Measurements from ENCODE around the gene KCNC1. TPM values are rescaled to one million over a fixed set of nuclear protein-coding genes. Genes with fewer than 3 reads are reported as not detected.
A peak's percentile ranks its signal among the peaks of the same experiment; 100 is the strongest.

KCNC1 gene
- total RNA-seq, 2 experiments from 2014 or later: not detected

DNA sequence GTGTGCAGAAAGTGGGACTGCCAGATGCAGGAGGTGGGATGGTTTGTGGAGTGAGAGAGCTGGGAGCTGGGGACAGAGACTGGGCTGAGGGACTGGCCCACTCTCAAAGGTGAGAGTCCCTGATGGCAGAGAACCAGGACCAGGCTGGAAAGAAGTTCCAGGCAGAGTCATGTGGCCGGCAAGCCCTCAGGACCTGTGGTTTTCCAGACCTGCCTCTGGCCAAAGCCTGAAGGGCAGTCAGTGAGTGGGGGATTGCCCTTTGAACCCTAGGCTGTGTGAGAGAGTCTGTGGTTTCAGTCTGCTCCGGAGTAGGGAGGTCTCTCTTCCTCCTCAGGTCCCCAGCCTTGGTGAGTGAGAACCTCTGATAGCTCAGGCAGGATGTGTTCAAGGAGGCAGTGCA is 17.0 kb downstream of the KCNC1 start:
- Mint-ChIP-seq H3K36me3 (no peaks in the 10 kb centered on the region), H3K4me3 (no peak overlapping the region), H3K27me3 (peaks cover 7% of the 10 kb centered on the region), H3K27ac (no peak overlapping the region), H3K9me3 (no peaks in the 10 kb centered on the region), H3K4me1 (no peaks in the 10 kb centered on the region)
- no peak for DNase-seq

DNA sequence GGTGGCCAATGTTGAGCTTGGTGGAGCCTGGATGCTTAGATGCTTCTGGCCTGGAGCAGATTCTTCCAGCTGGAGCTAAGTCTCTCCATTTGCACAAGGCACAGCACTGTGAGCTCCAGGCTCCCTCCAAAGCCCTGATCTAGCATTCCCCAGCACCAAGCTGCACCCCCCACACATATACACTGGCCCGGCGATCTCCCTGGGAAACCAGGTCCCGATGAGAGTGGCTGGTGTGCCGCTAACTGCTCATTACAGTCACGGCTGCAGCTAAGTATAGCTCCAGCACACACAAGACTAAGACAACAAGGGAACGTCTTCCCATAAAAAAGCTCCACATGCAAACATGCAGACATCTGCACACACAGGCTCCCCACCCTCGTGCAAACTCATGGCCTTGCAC is 17.6 kb downstream of the KCNC1 start:
- H3K27ac Mint-ChIP-seq: no peak overlapping the region
- no peaks in the 10 kb centered on the region for H3K4me1 Mint-ChIP-seq
- DNase-seq: no peak
- no peaks in the 10 kb centered on the region for H3K9me3 Mint-ChIP-seq
- H3K27me3 Mint-ChIP-seq: peaks cover 7% of the 10 kb centered on the region
- no peaks in the 10 kb centered on the region for H3K36me3 Mint-ChIP-seq
- no peak overlapping the region for H3K4me3 Mint-ChIP-seq

DNA sequence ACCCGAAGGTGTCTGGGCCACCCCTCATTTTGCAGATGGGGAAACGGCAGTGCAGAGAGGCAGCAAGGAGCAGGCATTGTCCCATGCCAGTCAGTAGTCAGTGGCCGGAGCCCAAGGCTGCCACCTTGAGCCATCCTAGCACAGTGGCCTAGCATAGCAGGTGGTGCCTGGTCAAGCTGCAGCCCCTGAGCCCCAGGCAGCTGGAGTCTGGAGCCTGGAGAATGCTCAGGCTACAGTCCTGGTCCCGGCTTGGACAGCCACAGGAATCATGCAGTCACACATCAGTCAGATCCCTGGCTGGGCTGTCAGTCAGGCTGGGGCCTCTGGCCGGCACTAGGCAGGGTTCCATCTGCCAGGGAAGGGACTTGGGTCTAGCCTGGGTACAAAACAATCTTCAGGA is 18.6 kb downstream of the KCNC1 start:
- DNase-seq: no peak
- Mint-ChIP-seq H3K27ac (no peak overlapping the region), H3K36me3 (no peaks in the 10 kb centered on the region), H3K4me3 (no peak overlapping the region), H3K4me1 (no peaks in the 10 kb centered on the region), H3K9me3 (no peaks in the 10 kb centered on the region), H3K27me3 (peaks cover 7% of the 10 kb centered on the region)

- Mint-ChIP-seq H3K27me3 (peaks cover 7% of the 10 kb centered on the region), H3K27ac (no peak overlapping the region), H3K4me3 (no peak overlapping the region), H3K9me3 (no peaks in the 10 kb centered on the region), H3K36me3 (no peaks in the 10 kb centered on the region), H3K4me1 (no peaks in the 10 kb centered on the region)
- DNase-seq: no peak
Observed at GRCh38 chr11:17753641-17754040, 19.1 kb downstream of the KCNC1 start.

DNA sequence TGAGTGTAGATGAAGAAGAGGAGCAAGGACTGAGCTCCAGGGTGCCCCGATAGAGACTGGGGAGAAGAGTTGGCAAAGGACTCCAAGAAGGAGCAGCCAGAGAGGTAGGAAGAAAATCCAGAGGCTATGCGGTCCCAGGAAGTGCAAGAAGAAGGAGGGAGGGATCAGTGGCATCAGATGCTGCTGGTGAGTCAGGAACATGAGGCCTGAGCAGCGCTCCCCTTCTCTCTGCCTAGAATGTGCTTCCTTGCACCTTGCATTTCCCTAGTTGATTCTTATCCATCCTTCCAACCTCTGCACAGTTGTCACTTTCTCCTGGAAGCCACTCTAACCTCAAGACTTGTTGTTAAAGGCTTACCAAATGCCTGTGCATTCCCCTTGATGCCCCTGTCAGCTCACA is 21.3 kb downstream of the KCNC1 start:
- Mint-ChIP-seq H3K9me3 (no peaks in the 10 kb centered on the region), H3K27ac (no peak overlapping the region), H3K4me1 (no peaks in the 10 kb centered on the region), H3K36me3 (no peaks in the 10 kb centered on the region), H3K27me3 (peaks cover 3% of the 10 kb centered on the region), H3K4me3 (no peak overlapping the region)
- no peak for DNase-seq

GRCh38 chr11:17760102-17761029 is 25.8 kb downstream of the KCNC1 start:
- H3K4me1 Mint-ChIP-seq: no peaks in the 10 kb centered on the region
- DNase-seq: peak; percentile 31
- H3K27ac Mint-ChIP-seq: no peak overlapping the region
- H3K4me3 Mint-ChIP-seq: no peak overlapping the region
- no peaks in the 10 kb centered on the region for H3K9me3 Mint-ChIP-seq
- H3K36me3 Mint-ChIP-seq: no peaks in the 10 kb centered on the region
- H3K27me3 Mint-ChIP-seq: no peaks in the 10 kb centered on the region

GRCh38 chr11:17762309-17762974 is 27.9 kb downstream of the KCNC1 start:
- no peak overlapping the region for H3K4me3 Mint-ChIP-seq
- no peaks in the 10 kb centered on the region for H3K4me1 Mint-ChIP-seq
- no peaks in the 10 kb centered on the region for H3K9me3 Mint-ChIP-seq
- H3K27ac Mint-ChIP-seq: no peak overlapping the region
- no peaks in the 10 kb centered on the region for H3K27me3 Mint-ChIP-seq
- H3K36me3 Mint-ChIP-seq: no peaks in the 10 kb centered on the region
- no peak for DNase-seq

GRCh38 chr11:17763244-17763643 is 28.7 kb downstream of the KCNC1 start:
- Mint-ChIP-seq H3K4me3 (no peak overlapping the region), H3K36me3 (no peaks in the 10 kb centered on the region), H3K4me1 (no peaks in the 10 kb centered on the region), H3K27ac (no peak overlapping the region), H3K9me3 (no peaks in the 10 kb centered on the region), H3K27me3 (no peaks in the 10 kb centered on the region)
- DNase-seq: no peak

- no peaks in the 10 kb centered on the region for H3K9me3 Mint-ChIP-seq
- no peaks in the 10 kb centered on the region for H3K4me1 Mint-ChIP-seq
- no peaks in the 10 kb centered on the region for H3K36me3 Mint-ChIP-seq
- no peak for DNase-seq
- no peak overlapping the region for H3K4me3 Mint-ChIP-seq
- no peak overlapping the region for H3K27ac Mint-ChIP-seq
- no peaks in the 10 kb centered on the region for H3K27me3 Mint-ChIP-seq
Observed at GRCh38 chr11:17763703-17764102, 29.1 kb downstream of the KCNC1 start.

GRCh38 chr11:17764446-17765218 is 30.1 kb downstream of the KCNC1 start:
- no peak overlapping the region for H3K4me3 Mint-ChIP-seq
- no peak overlapping the region for H3K27ac Mint-ChIP-seq
- no peak for DNase-seq
- H3K27me3 Mint-ChIP-seq: no peaks in the 10 kb centered on the region
- H3K4me1 Mint-ChIP-seq: no peaks in the 10 kb centered on the region
- H3K9me3 Mint-ChIP-seq: no peaks in the 10 kb centered on the region
- no peaks in the 10 kb centered on the region for H3K36me3 Mint-ChIP-seq

DNA sequence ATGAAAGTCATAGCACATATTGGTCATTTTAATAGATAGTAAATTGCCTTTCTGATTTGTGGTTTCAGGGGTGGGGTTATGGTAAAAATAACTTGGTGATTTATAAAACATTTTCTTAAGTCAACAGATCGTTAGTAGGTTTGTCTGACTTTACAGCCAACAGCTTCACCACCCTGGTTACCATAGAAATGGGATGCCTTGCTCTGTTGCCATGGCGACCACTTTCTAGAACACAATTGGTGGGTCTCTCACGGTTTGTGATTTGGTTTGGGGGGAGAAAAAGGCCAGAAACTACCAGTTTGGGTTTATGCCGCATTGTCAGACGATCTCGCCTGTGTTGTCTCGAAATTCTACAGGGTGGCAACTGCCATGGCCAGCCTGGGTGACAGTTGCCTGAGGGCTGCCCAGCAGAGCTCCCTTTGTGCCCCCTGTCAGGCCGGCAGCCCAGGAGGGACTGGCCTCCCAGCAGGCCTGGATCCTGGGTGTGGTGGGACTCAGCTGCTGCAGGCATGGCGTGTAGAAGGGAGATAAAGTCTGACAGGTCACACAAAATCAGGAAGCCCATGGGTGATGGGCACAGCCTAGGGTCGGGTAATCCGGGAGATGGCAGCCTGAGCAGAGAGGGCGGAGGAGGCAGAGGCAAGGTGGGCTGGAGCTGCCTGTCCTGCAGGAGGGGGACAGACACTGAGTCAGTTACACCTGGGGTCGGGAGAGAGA is 30.9 kb downstream of the KCNC1 start:
- Mint-ChIP-seq H3K4me3 (no peak overlapping the region), H3K27me3 (no peaks in the 10 kb centered on the region), H3K27ac (no peak overlapping the region), H3K36me3 (no peaks in the 10 kb centered on the region), H3K9me3 (no peaks in the 10 kb centered on the region), H3K4me1 (no peaks in the 10 kb centered on the region)
- no peak for DNase-seq

DNA sequence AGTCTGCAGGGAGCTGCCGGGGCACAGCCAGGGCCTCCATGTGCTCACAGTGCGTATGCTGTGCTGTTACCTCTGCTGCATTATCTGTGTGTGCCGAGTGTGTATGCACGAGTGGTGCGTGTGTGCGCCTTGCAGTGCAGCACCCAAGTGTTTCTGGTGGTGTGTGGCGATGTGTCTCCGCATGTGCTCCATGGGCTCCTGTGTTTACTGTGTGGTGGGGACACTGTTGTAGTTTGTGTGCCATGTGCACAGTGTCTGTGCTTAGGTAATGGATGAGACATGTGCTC is 31.4 kb downstream of the KCNC1 start:
- H3K9me3 Mint-ChIP-seq: no peaks in the 10 kb centered on the region
- no peaks in the 10 kb centered on the region for H3K4me1 Mint-ChIP-seq
- H3K27ac Mint-ChIP-seq: no peak overlapping the region
- H3K4me3 Mint-ChIP-seq: no peak overlapping the region
- no peaks in the 10 kb centered on the region for H3K27me3 Mint-ChIP-seq
- DNase-seq: no peak
- H3K36me3 Mint-ChIP-seq: no peaks in the 10 kb centered on the region

DNA sequence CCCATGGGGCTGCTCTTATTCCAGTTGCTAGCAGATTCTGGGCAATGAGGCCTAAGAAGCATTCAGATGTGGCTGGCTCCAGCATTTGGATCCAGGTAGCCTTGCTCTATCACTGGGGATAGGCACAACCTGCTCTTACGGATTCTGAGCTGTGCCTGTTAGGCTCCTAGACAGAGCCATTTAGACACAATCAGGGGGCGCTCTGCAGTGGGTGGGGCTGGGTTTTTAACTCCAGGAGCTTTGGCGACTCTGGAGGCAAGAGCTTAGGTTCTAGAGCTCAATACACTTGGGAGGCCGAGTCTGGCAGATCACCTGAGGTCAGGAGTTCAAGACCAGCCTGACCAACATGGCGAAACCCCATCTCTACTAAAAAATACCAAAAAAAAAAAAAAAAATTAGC is 32.0 kb downstream of the KCNC1 start:
- DNase-seq: no peak
- no peaks in the 10 kb centered on the region for H3K27me3 Mint-ChIP-seq
- no peak overlapping the region for H3K4me3 Mint-ChIP-seq
- H3K36me3 Mint-ChIP-seq: no peaks in the 10 kb centered on the region
- H3K9me3 Mint-ChIP-seq: no peaks in the 10 kb centered on the region
- no peaks in the 10 kb centered on the region for H3K4me1 Mint-ChIP-seq
- H3K27ac Mint-ChIP-seq: no peak overlapping the region

DNA sequence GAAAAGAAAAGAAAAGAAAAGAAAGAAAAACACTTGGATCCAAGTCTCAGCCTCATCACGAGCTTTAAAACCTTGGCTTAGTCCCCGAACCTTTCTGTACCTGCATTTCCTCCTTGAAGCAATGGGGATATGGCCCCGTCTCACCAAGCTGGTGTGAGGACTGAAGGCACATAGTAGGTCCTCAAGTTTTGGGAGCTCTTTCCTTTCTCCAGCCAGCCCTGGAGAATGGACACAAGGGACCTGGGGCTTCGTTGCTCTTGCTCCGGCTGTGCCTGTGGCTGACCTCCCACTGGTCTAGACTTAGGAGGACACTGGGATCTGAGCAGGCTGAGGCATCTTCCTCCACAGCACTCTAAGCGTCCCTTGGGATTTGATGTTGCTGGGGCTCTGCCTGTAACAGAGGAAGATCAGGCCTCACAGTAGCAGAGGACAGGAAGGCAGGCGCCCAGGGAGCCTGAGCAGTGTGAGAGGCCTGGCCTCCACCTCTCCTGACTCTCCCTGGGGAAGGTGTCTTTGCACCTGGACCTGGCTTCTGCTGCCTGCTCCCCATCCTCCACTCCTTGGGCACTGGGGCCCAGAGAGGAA is 32.8 kb downstream of the KCNC1 start:
- Mint-ChIP-seq H3K4me1 (no peaks in the 10 kb centered on the region), H3K27me3 (no peaks in the 10 kb centered on the region), H3K36me3 (no peaks in the 10 kb centered on the region), H3K27ac (no peak overlapping the region), H3K9me3 (no peaks in the 10 kb centered on the region), H3K4me3 (no peak overlapping the region)
- DNase-seq: no peak

DNA sequence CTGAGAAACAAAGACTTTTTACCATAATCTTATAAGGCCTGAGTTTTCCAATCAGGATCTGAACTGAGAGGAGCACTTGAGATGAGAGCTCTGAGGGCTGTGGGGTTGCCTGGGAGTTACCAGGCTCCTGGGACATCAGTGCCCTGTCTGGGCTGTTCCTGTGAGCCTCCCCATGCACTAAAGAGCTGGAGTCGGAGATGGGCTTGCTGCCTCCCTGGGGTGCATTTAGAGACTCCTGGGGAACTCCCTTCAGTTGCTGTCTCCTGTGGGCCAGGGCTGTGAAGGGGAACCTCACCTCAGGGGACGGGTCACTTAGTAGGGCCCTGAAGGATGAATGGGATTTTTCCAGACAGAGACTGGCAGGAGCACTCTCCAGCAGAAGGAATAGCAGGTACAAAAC is 33.3 kb downstream of the KCNC1 start:
- Mint-ChIP-seq H3K36me3 (no peaks in the 10 kb centered on the region), H3K9me3 (no peaks in the 10 kb centered on the region), H3K4me3 (no peak overlapping the region), H3K4me1 (no peaks in the 10 kb centered on the region), H3K27ac (no peak overlapping the region), H3K27me3 (no peaks in the 10 kb centered on the region)
- no peak for DNase-seq
